ENCODE measurements around the gene CRTC3.
A peak's percentile ranks its signal among the peaks of the same experiment; 100 is the strongest.
"Not testable (repeated sequence)": the region's sequence is repeated elsewhere in the genome, so short reads cannot be mapped to it uniquely, and the experiment has no call there.

The CRTC3 gene

GRCh38 chr15:90646662-90647305, 117.1 kb downstream of the CRTC3 start:
- peaks cover 30% of the 10 kb centered on the region for H3K4me1 Mint-ChIP-seq (ENCODE audit: low read depth)
- no peaks in the 10 kb centered on the region for H3K27me3 Mint-ChIP-seq
- H3K27ac Mint-ChIP-seq, result no peak overlapping the region

GRCh38 chr15:90647326-90647725, 117.6 kb downstream of the CRTC3 start:
- H3K4me1 Mint-ChIP-seq (ENCODE audit: low read depth), result peaks cover 30% of the 10 kb centered on the region
- H3K36me3 Mint-ChIP-seq, result peaks cover 2% of the 10 kb centered on the region
- H3K4me3 Mint-ChIP-seq, result no peak overlapping the region
- no peak overlapping the region for H3K27ac Mint-ChIP-seq
- no peaks in the 10 kb centered on the region for H3K27me3 Mint-ChIP-seq
- H3K9me3 Mint-ChIP-seq (ENCODE audit: low read depth), result no peaks in the 10 kb centered on the region

More at GRCh38 chr15:90646662-90647305, 117.1 kb downstream of the CRTC3 start:
- peaks cover 2% of the 10 kb centered on the region for H3K36me3 Mint-ChIP-seq
- H3K9me3 Mint-ChIP-seq (ENCODE audit: low read depth), result no peaks in the 10 kb centered on the region
- no peak overlapping the region for H3K4me3 Mint-ChIP-seq

DNA sequence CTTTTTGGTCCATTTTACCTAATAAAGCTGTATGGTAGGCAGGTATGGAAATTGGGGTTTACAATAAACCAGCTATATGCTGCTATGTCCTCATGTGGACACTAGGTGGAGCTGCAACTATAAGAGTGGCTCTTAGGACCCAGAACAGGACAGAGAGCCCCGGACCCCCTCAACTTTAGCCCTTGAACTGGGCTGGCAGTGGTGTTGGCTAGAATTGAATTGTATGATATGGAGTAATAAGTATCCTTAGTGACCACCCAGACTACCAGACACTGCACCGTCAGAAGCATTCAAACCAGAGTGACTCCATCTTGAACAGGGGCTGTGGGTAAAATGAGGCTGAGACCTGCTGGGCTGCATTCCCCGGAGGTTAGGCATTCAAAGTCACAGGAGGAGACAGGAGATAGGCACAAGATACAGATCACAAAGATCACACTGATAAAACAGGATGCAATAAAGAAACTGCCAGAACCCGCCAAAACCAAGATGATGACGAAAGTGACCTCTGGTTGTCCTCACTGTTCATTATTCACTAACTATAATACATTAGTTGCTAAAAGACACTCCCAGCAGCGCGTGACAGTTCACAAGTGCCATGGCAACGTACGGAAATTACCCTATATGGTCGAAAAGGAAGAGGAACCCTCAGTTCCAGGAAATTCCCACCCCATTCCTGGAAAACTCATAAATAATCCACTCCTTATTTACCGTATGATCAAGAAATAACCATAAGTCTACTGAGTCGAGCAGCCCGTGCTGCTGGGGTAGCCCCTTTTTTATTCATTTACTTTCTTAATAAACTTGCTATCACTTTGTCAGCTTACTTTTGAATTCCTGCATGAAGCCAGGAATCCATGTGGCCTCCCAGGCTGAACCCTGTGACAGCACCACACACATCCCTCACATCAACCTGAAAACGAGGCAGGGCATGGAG, 118.7 kb downstream of the CRTC3 start:
- no peaks in the 10 kb centered on the region for H3K9me3 Mint-ChIP-seq (ENCODE audit: low read depth)
- peaks cover 30% of the 10 kb centered on the region for H3K4me1 Mint-ChIP-seq (ENCODE audit: low read depth)
- no peaks in the 10 kb centered on the region for H3K27me3 Mint-ChIP-seq
- peak overlapping the region; percentile 66 for H3K4me3 Mint-ChIP-seq
- peak overlapping the region; percentile 71 for H3K27ac Mint-ChIP-seq
- H3K36me3 Mint-ChIP-seq, result no peaks in the 10 kb centered on the region

DNA sequence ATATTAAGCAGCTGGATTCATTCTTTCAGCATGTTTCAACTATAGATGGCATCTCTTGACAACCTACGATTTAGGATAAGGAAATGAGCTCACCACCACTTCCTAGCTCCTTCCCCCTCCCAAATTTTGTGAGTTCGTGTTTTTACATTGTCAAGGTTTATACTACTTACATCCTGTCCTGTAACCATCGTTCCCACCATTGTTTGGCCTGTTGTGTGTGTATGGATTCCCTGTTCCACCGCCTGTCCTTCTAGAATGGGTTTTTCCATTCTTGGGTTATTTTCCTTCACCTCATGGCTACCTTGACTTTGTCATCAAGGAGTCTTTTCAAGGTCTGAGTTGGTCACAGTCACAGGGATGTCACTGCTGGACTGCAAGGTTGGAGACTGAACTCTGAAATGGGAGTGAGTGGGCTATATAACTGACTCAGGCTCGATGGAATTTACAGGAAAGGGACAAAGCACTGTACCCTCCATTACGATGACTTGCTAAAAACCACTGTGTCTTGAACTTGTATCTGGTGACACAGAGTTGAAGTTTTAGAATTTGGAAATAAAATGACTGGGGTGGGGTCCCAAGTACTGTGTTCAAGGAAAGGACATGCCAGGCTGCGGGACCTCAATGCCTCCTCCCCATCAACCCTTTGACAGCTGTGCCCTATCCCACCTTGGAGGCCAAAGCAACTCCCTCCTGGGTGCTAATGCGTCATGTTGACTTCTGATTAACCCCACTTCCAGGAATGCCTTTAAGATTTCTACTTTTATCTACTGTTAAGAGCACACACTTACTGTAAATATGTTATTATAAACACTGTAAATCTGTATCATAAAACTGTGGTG, 120.6 kb downstream of the CRTC3 start:
- Mint-ChIP-seq H3K4me3 (no peak overlapping the region), H3K36me3 (no peaks in the 10 kb centered on the region), H3K27ac (no peak overlapping the region), H3K4me1 (ENCODE audit: low read depth) (peaks cover 35% of the 10 kb centered on the region), H3K27me3 (no peaks in the 10 kb centered on the region), H3K9me3 (ENCODE audit: low read depth) (no peaks in the 10 kb centered on the region)

DNA sequence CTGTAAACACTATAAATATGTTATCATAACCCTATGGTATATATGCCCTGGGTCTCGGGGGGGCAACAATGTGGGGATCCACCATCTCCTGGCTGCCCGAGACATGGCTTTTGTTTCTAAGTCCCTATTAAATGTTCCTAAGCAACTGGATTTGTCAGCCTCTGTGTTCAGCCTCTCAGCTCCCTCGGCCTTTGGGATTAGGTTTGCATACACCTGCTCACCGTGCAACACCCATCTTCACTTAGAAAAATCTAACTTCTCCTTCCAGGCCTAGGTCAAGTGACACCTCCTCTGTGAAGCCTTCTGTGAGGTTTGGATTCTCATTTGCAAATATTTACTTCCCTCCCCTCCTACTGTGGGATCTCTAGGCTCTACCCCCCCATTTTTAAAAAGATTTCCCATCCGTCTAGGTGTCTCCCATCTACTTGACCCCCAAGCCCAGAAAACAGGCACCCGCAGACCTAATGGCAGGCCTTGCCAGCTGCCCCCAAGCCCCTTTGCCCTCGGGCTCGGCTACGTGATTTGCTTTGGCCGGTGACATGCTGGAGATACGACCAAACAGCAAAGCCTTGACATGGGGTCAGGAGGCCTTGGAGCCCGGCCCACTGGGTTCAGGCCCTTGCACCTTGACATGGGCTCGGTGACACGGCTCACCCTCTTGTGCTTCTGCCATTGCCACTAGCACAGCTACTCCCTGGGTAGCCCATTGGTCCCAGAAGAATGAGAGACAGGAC, 121.4 kb downstream of the CRTC3 start:
- Mint-ChIP-seq H3K4me1 (ENCODE audit: low read depth) (peaks cover 38% of the 10 kb centered on the region), H3K27ac (no peak overlapping the region), H3K9me3 (ENCODE audit: low read depth) (no peaks in the 10 kb centered on the region), H3K36me3 (no peaks in the 10 kb centered on the region), H3K27me3 (no peaks in the 10 kb centered on the region), H3K4me3 (no peak overlapping the region)

- Mint-ChIP-seq H3K36me3 (no peaks in the 10 kb centered on the region), H3K27me3 (no peaks in the 10 kb centered on the region), H3K4me3 (peak overlapping the region; percentile 13), H3K27ac (no peak overlapping the region), H3K4me1 (ENCODE audit: low read depth) (peaks cover 56% of the 10 kb centered on the region), H3K9me3 (ENCODE audit: low read depth) (no peaks in the 10 kb centered on the region)
These were observed 124.8 kb downstream of the CRTC3 start for GRCh38 chr15:90654233-90655136.

GRCh38 chr15:90657520-90658172, 127.9 kb downstream of the CRTC3 start:
- Mint-ChIP-seq H3K27ac (peak overlapping the region; percentile 42), H3K4me3 (peak overlapping the region; percentile 68), H3K4me1 (ENCODE audit: low read depth) (peaks cover 68% of the 10 kb centered on the region)
- H3K36me3 Mint-ChIP-seq; H3K9me3 Mint-ChIP-seq (ENCODE audit: low read depth); H3K27me3 Mint-ChIP-seq: not testable (repeated sequence)

GRCh38 chr15:90659481-90659880, 129.8 kb downstream of the CRTC3 start:
- Mint-ChIP-seq H3K4me1 (ENCODE audit: low read depth) (peaks cover 80% of the 10 kb centered on the region), H3K4me3 (peak overlapping the region; percentile 2), H3K9me3 (ENCODE audit: low read depth) (no peaks in the 10 kb centered on the region), H3K36me3 (no peaks in the 10 kb centered on the region), H3K27me3 (peaks cover 1% of the 10 kb centered on the region), H3K27ac (peak overlapping the region; percentile 2)

GRCh38 chr15:90660195-90660998, 130.7 kb downstream of the CRTC3 start:
- peaks cover 77% of the 10 kb centered on the region for H3K4me1 Mint-ChIP-seq (ENCODE audit: low read depth)
- H3K27me3 Mint-ChIP-seq, result peaks cover 1% of the 10 kb centered on the region
- no peaks in the 10 kb centered on the region for H3K9me3 Mint-ChIP-seq (ENCODE audit: low read depth)
- peak overlapping the region; percentile 82 for H3K4me3 Mint-ChIP-seq
- no peaks in the 10 kb centered on the region for H3K36me3 Mint-ChIP-seq
- H3K27ac Mint-ChIP-seq, result peak overlapping the region; percentile 85

GRCh38 chr15:90660999-90661330, 131.2 kb downstream of the CRTC3 start:
- Mint-ChIP-seq H3K27ac (peak overlapping the region; percentile 85), H3K4me1 (ENCODE audit: low read depth) (peaks cover 79% of the 10 kb centered on the region), H3K4me3 (peak overlapping the region; percentile 82)
- H3K9me3 Mint-ChIP-seq (ENCODE audit: low read depth); H3K27me3 Mint-ChIP-seq; H3K36me3 Mint-ChIP-seq: not testable (repeated sequence)

DNA sequence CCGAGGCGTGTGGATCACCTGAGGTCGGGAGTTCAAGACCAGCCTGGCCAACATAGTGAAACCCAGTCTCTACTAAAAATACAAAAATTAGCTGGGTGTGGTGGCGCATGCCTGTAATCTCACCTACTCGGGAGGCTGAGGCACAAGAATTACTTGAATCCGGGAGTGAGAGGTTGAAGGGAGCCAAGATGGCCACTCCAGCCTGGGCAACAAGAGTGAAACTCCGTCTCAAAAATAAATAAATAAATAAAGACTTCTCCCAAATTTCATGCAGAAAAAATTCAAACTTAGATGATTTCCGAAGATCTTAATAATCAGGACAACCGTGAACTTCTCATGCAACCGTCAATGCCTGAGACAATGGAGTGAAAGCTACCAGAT, 134.3 kb downstream of the CRTC3 start:
- not testable (repeated sequence) for H3K27me3 Mint-ChIP-seq; H3K36me3 Mint-ChIP-seq; H3K9me3 Mint-ChIP-seq (ENCODE audit: low read depth)
- peak overlapping the region; percentile 81 for H3K4me3 Mint-ChIP-seq
- peaks cover 65% of the 10 kb centered on the region for H3K4me1 Mint-ChIP-seq (ENCODE audit: low read depth)
- peak overlapping the region; percentile 17 for H3K27ac Mint-ChIP-seq

DNA sequence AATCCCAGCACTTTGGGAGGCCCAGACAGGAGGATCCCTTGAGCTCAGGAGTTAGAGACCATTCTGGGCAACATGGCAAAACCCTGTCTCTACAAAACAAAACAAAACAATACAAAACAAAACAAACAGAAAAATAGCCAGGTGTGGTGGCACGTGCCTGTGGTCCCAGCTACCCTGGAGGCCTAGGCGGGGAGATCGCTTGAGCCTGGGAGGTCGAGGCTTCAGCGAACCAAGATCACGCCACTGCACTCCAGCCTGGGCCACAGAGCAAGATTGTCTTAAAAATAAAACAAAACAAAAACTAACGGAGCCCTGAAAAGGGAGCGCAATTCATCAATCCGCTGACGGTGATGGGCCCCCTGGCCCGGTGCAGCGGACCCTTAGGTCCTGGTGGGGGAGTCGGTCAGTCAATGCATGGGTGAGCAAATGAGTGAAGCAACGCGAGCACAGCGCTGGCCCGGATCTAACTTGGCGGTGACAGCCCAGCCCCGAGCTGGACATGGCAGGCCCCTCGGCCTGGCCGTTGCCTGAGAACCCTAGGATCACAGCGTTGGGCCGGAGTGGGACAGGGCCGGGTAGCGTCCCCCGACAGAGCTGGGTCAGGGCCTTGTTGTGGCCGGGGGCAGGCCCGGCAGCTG, 135.0 kb downstream of the CRTC3 start:
- peak overlapping the region; percentile 58 for H3K27ac Mint-ChIP-seq
- H3K9me3 Mint-ChIP-seq (ENCODE audit: low read depth), result no peaks in the 10 kb centered on the region
- peak overlapping the region; percentile 81 for H3K4me3 Mint-ChIP-seq
- H3K36me3 Mint-ChIP-seq, result no peaks in the 10 kb centered on the region
- H3K4me1 Mint-ChIP-seq (ENCODE audit: low read depth), result peaks cover 58% of the 10 kb centered on the region
- H3K27me3 Mint-ChIP-seq, result peaks cover 1% of the 10 kb centered on the region

Measured in activated naive CD8-positive, alpha-beta T cell (primary cell).